HCEC 1CT (cell line): ENCODE results near the gene PGC.
"Not testable (repeated sequence)": the region's sequence is repeated elsewhere in the genome, so short reads cannot be mapped to it uniquely, and the experiment has no call there.

Experiments used
- DNase-seq: peaks from one replicate; pipeline ENCODE4 v3.0.0-alpha.2; 2017

Gene PGC

GRCh38 chr6:41774841-41775240, 27.6 kb upstream of the PGC start:
- DNase-seq: no peak

DNA sequence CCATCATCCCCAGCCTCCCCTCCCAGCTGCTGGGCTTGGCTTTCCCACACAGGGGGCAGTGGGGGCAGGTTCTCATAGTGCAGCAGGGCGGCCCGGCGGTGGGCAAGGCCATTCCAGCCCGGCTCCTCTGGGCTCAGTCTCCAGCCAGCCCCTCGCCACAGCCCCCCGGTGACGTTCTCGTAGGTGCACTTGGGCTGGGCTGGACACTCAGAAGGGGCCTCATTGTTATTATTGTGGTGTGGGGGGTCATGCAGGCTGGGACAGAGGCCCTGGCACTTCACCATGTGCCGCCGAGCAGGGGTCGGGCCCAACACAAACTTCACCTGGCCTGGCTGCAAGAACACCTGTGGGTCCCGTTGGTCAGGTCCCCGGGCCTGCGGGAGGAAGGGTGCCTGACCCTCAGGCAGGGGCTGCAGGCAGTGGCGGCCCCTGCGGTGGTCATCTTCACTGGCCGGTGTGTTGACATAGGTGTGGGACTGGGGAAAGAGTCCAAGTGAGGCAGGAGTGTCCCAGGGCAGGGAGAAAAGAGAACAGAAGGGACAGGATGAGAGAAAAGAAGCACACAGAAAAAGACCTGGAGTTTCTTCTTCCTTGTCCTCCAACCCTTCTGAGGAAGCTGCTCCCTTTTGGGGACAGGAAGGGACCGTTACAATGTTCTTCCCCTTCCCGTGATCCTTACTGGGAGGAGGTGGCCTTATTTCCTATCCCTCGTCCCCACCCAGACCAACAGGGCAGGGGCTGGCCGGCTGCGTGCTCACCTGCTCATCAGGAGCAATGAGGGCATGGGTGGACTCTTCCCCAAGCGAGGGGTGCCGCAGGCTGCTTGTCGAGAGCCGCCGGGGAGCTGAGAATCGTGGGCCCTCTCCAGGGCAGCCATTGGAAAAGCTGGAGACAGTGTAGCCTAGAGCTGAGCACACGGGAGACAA, 24.1 kb upstream of the PGC start:
- DNase-seq: no peak

DNA sequence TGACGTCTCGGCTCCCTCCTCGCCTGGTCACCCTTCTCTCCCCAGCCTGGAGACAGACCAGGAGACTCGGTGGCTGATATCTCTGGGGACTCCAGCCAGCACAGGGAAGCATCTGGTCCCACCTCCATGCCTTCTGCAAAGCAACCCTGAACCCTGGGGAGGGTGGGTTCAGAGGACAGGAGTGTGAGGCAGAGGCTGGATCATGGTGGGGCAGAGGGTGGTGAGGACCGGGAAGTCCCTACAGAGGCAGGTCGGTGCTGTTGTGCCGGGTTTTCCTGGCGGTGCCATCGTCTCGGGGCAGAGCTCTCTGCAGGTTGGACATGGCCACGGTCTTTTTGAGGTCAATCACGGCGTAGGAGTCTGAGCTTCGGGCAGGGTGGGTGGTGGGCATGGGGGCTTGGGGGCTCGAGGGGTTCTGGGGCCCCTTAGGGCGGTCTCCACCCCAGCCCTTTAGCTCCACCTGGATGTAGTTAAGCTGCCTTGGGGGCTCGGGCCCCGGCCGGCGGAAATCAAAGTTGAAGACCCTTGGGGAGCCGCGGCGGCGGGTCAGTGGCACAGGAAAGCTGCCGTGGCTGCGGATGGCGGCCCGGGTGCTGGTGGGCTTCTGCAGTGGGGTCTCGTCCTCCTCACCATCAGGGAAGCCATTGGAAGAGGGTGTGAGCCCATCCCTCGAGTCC, 23.3 kb upstream of the PGC start:
- DNase-seq: no peak

GRCh38 chr6:41769376-41769775, 22.2 kb upstream of the PGC start:
- DNase-seq: no peak

GRCh38 chr6:41768545-41769308, 21.5 kb upstream of the PGC start:
- DNase-seq: no peak

DNA sequence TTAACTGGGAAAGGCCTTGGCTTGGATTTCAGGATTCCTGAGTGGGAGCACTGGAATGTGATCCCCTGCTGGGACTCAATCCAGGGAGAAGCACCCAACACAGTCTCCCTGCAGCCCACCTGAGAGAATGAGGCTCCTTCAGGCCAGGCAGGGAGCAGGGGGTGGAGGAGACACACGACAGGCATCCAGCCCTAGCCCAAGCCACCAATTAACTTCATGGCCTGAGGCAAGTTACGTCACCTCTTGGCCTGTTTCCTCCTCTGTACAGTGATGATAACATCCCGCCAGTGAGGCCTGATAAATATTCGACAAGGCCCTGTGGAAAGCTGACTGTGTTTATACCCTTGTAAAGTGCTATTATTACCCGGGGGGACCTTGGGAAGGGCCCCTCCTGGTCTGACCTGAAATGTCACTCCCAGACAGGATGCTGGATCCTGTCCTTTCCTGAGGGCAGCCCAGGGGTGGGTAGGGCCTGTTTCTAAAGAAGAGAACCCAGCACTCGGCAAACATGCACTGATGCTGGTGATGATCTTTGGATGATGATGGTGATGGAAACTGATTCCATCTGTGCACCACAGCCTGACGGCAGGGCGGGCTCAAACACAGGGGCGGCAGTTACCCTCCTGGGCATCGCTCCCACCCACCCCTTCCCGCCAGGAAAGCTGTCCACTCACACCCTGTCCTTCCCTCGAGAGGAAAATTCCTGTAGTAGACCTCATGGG, 20.1 kb upstream of the PGC start:
- no peak for DNase-seq

DNA sequence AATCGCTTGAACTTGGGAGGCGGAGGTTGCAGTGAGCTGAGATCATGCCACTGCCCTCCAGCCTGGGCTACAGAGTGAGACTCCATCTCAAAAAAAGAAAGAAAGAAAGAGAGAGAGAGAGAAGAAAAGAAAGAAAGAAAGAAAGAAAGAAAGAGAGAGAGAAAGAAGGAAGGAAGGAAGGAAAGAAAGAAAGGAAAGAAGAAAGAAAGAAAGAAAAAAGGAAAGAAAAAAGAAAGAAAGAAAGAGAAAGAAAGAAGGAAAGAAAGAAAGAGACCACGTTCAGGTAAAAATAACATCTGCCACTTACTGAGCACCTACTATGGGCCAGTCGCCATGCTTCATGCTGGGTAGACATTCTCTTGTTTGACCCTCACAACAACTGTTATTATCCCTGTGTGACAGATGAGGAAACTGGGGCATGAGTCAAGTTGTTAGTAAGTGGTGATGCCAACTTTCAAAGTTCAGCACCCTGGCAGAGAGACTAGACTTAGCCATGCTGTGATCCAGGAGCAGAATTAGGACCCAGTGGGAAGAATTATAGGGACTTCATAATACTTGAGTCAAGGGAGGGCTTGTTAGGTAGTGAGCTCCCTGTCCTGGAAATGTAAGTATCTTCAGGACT, 19.0 kb upstream of the PGC start:
- not testable (repeated sequence) for DNase-seq

DNA sequence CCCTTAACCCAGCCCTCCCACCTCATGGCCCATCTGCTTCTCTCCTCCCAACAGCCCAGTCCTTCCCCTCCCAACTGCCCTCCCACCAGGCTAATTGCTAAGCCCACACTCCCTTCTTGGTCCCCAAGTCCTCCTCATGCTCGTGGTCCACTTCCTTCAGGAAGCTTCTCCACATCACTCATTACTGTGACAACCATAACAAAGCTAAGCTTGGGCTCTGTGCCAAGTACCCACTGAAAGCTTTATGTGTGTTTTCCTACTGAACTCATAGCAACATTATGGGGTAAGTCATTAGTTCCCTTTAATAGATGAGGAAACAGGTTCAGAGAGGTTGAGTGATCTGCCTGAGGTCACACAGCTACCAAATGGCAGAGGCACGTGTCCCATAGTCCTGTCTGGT, 16.3 kb upstream of the PGC start:
- no peak for DNase-seq

- DNase-seq: no peak
Observed at GRCh38 chr6:41759905-41760579, 12.8 kb upstream of the PGC start.

GRCh38 chr6:41759106-41759904, 12.1 kb upstream of the PGC start:
- no peak for DNase-seq

- DNase-seq: no peak
Observed at GRCh38 chr6:41758641-41759035, 11.4 kb upstream of the PGC start.

DNA sequence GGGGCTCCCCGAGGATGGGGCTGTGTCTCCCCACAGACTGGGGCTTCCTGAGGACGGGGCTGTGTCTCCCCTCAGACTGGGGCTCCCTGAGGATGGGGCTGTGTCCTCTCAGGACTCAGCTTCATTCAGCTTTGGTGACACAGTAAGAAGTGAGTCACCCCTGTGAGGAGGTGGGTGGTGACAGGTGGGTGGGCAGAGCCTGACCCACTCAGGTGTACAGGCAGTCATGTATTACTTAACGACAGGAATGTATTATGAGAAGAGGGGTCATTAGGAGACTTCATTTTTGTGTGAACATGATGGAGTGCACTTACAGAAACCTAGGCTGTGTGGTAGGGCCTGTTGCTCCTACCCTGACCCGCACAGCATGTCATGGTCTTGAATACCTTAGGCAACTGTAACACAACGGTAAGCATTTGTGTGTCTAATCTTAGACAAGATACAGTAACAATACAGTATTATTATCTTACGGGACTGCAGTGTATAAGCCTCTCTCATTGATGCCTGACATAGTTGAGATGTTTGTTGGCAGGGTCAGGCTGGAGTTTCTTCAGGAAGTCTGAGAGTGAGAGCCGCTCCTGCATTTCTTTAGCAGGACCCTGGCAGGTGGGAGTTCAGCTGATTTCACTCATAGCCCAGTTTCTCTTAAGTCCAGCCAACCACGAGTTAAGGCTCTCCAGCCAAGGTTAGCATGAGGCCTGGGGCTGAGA, 10.9 kb upstream of the PGC start:
- no peak for DNase-seq

DNA sequence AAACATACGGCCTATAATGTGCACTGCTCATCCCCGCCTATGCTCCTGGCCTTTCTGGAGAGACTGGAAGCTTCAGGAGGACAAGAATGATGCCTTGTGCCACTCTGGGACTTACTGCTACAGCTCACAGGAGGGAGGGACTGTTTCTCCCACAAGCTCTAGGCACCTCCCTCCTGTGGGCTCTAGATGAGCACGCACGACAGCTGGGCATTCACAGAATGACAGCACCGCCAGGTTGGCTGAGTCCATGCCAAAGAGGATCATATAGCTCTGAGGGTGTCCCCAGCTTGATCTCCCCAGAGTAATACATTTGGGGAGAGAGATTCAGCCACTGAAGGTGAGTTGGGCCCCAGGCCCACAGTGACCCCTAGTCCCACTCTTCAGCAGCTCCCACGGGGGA, 10.1 kb upstream of the PGC start:
- DNase-seq: no peak

- no peak for DNase-seq
Observed at GRCh38 chr6:41756354-41756753, 9.2 kb upstream of the PGC start.

DNA sequence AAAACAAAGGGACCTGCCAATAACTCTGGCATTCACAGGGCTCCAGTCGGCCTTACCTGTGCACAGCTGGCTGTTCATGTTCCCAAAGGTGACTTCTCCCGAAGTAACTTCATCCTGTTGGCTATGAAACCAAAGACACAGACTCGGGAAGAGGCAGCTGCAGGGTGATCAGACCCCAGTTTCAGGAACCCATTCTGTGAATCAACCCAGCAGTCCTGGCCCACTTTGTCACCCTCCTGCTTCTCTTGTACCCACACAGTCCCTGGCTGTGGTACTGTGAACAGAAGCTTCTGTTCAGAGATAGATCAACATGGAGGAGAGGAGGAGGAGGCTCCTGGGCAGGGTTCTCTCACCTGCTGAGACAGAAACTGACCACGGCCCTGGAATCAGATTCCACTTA, 8.7 kb upstream of the PGC start:
- DNase-seq: no peak

- no peak for DNase-seq
Observed at GRCh38 chr6:41750374-41750773, 3.2 kb upstream of the PGC start.

DNA sequence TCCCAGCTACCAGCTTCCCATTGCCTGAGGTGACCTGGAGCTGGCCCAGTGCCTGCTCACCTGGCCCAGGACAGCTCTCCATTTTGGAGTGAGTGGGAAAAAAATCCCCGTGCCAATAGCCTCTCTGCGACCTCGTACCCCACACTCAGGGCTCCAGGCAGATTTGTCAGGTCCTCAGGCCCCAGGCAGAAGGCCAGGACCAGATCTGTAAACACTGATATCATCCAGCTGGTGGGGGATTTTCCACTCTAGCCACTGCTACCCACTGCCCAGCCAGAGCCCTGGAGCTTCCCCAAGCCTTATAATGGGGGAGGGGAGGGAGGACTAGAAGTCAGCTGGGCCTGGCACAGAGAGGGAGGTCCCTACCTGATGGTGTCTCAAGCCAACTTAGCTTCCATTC, 1.3 kb upstream of the PGC start:
- DNase-seq: no peak

DNA sequence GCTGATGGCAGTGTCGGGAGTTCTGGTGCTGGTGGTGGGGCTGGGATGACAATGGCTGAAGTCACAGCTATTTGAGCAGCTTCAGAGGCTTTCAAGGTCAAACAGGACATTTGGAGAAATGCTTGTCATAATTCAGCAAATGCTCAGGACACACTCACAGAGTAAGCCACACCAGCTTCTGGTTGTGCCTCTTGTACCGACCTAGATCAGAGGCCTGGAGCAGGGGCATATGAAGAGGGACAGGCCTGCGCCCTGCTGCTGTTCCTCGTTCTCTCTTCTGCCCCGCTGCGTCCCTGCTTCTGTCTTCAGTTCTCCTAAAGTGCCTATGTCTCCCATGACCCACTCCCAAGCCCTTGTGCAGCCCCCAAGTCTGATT, 893 bp upstream of the PGC start:
- no peak for DNase-seq

- DNase-seq: no peak
Observed at GRCh38 chr6:41746107-41746506, 1.1 kb downstream of the PGC start.

DNA sequence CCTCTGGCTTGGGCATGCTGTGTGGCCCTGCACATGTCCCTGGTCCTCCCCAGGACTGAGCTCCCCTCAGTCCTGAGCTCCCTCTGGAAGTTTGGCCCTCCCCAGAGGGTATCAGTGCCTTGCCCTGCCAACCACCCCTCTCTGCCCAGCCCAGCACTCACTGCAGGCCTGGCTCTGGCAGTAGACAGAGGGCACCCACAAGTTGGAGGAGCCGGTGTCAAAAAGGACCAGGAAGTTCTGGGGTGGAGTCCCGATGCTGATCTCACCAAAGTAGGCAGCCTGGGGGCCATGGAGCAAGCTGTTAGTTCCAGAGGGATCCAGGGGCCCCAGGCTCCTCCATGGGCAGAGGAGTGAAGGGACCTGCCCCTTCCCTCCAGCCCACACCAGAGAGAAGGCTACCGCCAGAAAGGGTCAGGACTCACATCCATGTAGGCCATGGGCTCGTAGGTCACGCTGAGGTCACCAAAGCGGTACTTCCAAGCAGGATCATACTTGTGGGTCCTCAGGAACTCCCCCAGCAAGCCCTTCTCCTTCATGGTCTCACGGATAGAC, 2.9 kb downstream of the PGC start:
- DNase-seq: no peak
